ENCODE data around the gene ERMAP.
"Not testable (repeated sequence)": the region's sequence is repeated elsewhere in the genome, so short reads cannot be mapped to it uniquely, and the experiment has no call there.

The ERMAP gene

GRCh38 chr1:42845193-42845592, 28.3 kb downstream of the ERMAP start:
- DNase-seq (ENCODE audit: low read depth), result no peak

- no peak for DNase-seq (ENCODE audit: low read depth)
Observed at GRCh38 chr1:42845866-42846256, 28.9 kb downstream of the ERMAP start.

- peak; percentile 93 for DNase-seq (ENCODE audit: low read depth)
Observed at GRCh38 chr1:42846257-42847110, 29.6 kb downstream of the ERMAP start, which contains the start of gene ZNF691. TSS of gene ZNF691 (plus strand) at chr1:42846613. CDS start at chr1:42849659, 3,046 bp downstream.

- no peak for DNase-seq (ENCODE audit: low read depth)
Observed at GRCh38 chr1:42847111-42847595, 30.2 kb downstream of the ERMAP start.

GRCh38 chr1:42847721-42848460, 31.0 kb downstream of the ERMAP start:
- no peak for DNase-seq (ENCODE audit: low read depth)

GRCh38 chr1:42848823-42849537, 32.1 kb downstream of the ERMAP start:
- no peak for DNase-seq (ENCODE audit: low read depth)

GRCh38 chr1:42849944-42850343, 33.0 kb downstream of the ERMAP start:
- DNase-seq (ENCODE audit: low read depth), result no peak

- no peak for DNase-seq (ENCODE audit: low read depth)
Observed at GRCh38 chr1:42851420-42851819, 34.5 kb downstream of the ERMAP start.

GRCh38 chr1:42851960-42852607, 35.2 kb downstream of the ERMAP start:
- DNase-seq (ENCODE audit: low read depth), result no peak

- DNase-seq (ENCODE audit: low read depth), result no peak
Observed at GRCh38 chr1:42852608-42852980, 35.7 kb downstream of the ERMAP start.

- no peak for DNase-seq (ENCODE audit: low read depth)
Observed at GRCh38 chr1:42853116-42853884, 36.4 kb downstream of the ERMAP start.

- DNase-seq (ENCODE audit: low read depth), result not testable (repeated sequence)
Observed at GRCh38 chr1:42856554-42856953, 39.6 kb downstream of the ERMAP start.

GRCh38 chr1:42859366-42859765, 42.4 kb downstream of the ERMAP start:
- DNase-seq (ENCODE audit: low read depth), result not testable (repeated sequence)

GRCh38 chr1:42860339-42861013, 43.6 kb downstream of the ERMAP start:
- DNase-seq (ENCODE audit: low read depth), result no peak

- DNase-seq (ENCODE audit: low read depth), result no peak
Observed at GRCh38 chr1:42861014-42861399, 44.1 kb downstream of the ERMAP start.

GRCh38 chr1:42866549-42866948, 49.6 kb downstream of the ERMAP start:
- no peak for DNase-seq (ENCODE audit: low read depth)

GRCh38 chr1:42868466-42868865, 51.5 kb downstream of the ERMAP start:
- DNase-seq (ENCODE audit: low read depth), result not testable (repeated sequence)

- DNase-seq (ENCODE audit: low read depth), result not testable (repeated sequence)
Observed at GRCh38 chr1:42869254-42869653, 52.3 kb downstream of the ERMAP start.

- not testable (repeated sequence) for DNase-seq (ENCODE audit: low read depth)
Observed at GRCh38 chr1:42869751-42870150, 52.8 kb downstream of the ERMAP start.

- not testable (repeated sequence) for DNase-seq (ENCODE audit: low read depth)
Observed at GRCh38 chr1:42873108-42873507, 56.2 kb downstream of the ERMAP start.

Data from CMK (cell line).